Activated T-cell treated with anti-CD3 and anti-CD28 coated beads, Interleukin-2, amount 50 U/mL, for 72 hours (primary cell): Measurements from ENCODE around the gene MAPK14. TPM values are rescaled to one million over a fixed set of nuclear protein-coding genes. Genes with fewer than 3 reads are reported as not detected.
"Not testable (repeated sequence)": the region's sequence is repeated elsewhere in the genome, so short reads cannot be mapped to it uniquely, and the experiment has no call there.

Experiments
- ATAC-seq, 2 donors: fragments of 150-1000 bp; cut with Tn5 transposase; replicated peaks in 1 of 2; 2 replicates each; pipeline ENCODE4 v1.10.0; 2021; ENCODE audit warnings: moderate library complexity in 2 of 2, mild to moderate bottlenecking in 1 of 2
- DNase-seq, 2 donors: peaks; one replicate each; pipeline ENCODE4 v3.0.0; 2021 to 2022; ENCODE audit warnings: mixed read lengths in 1 of 2
- H3K27ac Mint-ChIP-seq: one replicate; pipeline ENCODE4 v1.8.0; 2022; ENCODE audit warnings: mild to moderate bottlenecking, moderate library complexity, mixed read lengths
- H3K27me3 Mint-ChIP-seq: one replicate; pipeline ENCODE4 v1.8.0; 2022; ENCODE audit warnings: low read depth, mixed read lengths
- H3K36me3 Mint-ChIP-seq, 2 donors: one replicate each; pipeline ENCODE4 v1.8.0; 2022; ENCODE audit warnings: mixed read lengths in 2 of 2, mild to moderate bottlenecking in 1 of 2; ENCODE audit not compliant: insufficient read depth in 2 of 2
- H3K4me1 Mint-ChIP-seq: one replicate; pipeline ENCODE4 v1.8.0; 2022; ENCODE audit warnings: low read depth, mixed read lengths
- H3K4me3 Mint-ChIP-seq, 2 donors: one replicate each; pipeline ENCODE4 v1.8.0; 2022; ENCODE audit warnings: mild to moderate bottlenecking in 2 of 2, mixed read lengths in 2 of 2, moderate library complexity in 2 of 2
- H3K9me3 Mint-ChIP-seq, 2 donors: one replicate each; pipeline ENCODE4 v1.8.0; 2022; ENCODE audit warnings: mixed read lengths in 2 of 2
- total RNA-seq, 2 donors: library from RNA; stranded (reverse); gene quantifications; one replicate each; pipeline ENCODE4 v1.2.3, GENCODE V29; 2022

The MAPK14 gene
- total RNA-seq, 2 donors from 2014 or later: 53.0 to 63.4 TPM

GRCh38 chr6:36025932-36026327, 1.7 kb upstream of the MAPK14 start:
- Mint-ChIP-seq H3K27me3 (peaks cover 24% of the 10 kb centered on the region), H3K9me3 (no peaks in the 10 kb centered on the region), H3K27ac (no peak overlapping the region), H3K4me1 (peaks cover 32% of the 10 kb centered on the region), H3K36me3 (peaks cover 3 to 5% of the 10 kb centered on the region in 2 donors), H3K4me3 (no peak overlapping the region)
- DNase-seq (no peak), ATAC-seq (no peak)

GRCh38 chr6:36028088-36028876, 674 bp downstream of the MAPK14 start:
- DNase-seq: peak; percentile 39 to 58
- ATAC-seq: peak; percentile 31 to 43
- Mint-ChIP-seq H3K9me3 (no peaks in the 10 kb centered on the region), H3K4me3 (peak overlapping the region; percentile 91 to 99), H3K27ac (peak overlapping the region; percentile 97), H3K27me3 (peaks cover 24% of the 10 kb centered on the region), H3K4me1 (peaks cover 53% of the 10 kb centered on the region), H3K36me3 (peaks cover 3 to 7% of the 10 kb centered on the region in 2 donors)

- peak; percentile 82 to 85 for DNase-seq
Observed at GRCh38 chr6:36028877-36029324, 1.3 kb downstream of the MAPK14 start.

GRCh38 chr6:36029464-36029863, 1.9 kb downstream of the MAPK14 start:
- peaks cover 3 to 7% of the 10 kb centered on the region in 2 donors for H3K36me3 Mint-ChIP-seq
- DNase-seq (no peak), ATAC-seq (no peak)
- H3K27me3 Mint-ChIP-seq: peaks cover 15% of the 10 kb centered on the region
- H3K4me3 Mint-ChIP-seq: peak overlapping the region; percentile 91 to 99
- H3K27ac Mint-ChIP-seq: peak overlapping the region; percentile 97
- H3K9me3 Mint-ChIP-seq: no peaks in the 10 kb centered on the region
- H3K4me1 Mint-ChIP-seq: peaks cover 58% of the 10 kb centered on the region

More at GRCh38 chr6:36028877-36029324, 1.3 kb downstream of the MAPK14 start:
- peak; percentile 66 to 67 for ATAC-seq
- Mint-ChIP-seq H3K4me1 (peaks cover 56% of the 10 kb centered on the region), H3K27ac (peak overlapping the region; percentile 97), H3K4me3 (peak overlapping the region; percentile 91 to 99), H3K27me3 (peaks cover 18% of the 10 kb centered on the region), H3K36me3 (peaks cover 3 to 7% of the 10 kb centered on the region in 2 donors), H3K9me3 (no peaks in the 10 kb centered on the region)

GRCh38 chr6:36032261-36032660, 4.7 kb downstream of the MAPK14 start:
- H3K4me3 Mint-ChIP-seq: peak overlapping the region; percentile 15 to 27
- no peaks in the 10 kb centered on the region for H3K9me3 Mint-ChIP-seq
- peaks cover 5 to 14% of the 10 kb centered on the region in 2 donors for H3K36me3 Mint-ChIP-seq
- H3K27ac Mint-ChIP-seq: no peak overlapping the region
- no peak for DNase-seq
- no peak for ATAC-seq
- peaks cover 72% of the 10 kb centered on the region for H3K4me1 Mint-ChIP-seq
- H3K27me3 Mint-ChIP-seq: no peaks in the 10 kb centered on the region

GRCh38 chr6:36033144-36033543, 5.5 kb downstream of the MAPK14 start:
- not testable (repeated sequence) for DNase-seq, H3K27ac Mint-ChIP-seq, H3K9me3 Mint-ChIP-seq, ATAC-seq, H3K27me3 Mint-ChIP-seq
- H3K36me3 Mint-ChIP-seq: peaks cover 5 to 14% of the 10 kb centered on the region in 2 donors
- peak overlapping the region in 1 of 2 donors; percentile 29 for H3K4me3 Mint-ChIP-seq
- peaks cover 78% of the 10 kb centered on the region for H3K4me1 Mint-ChIP-seq

GRCh38 chr6:36033935-36034334, 6.3 kb downstream of the MAPK14 start:
- no peaks in the 10 kb centered on the region for H3K9me3 Mint-ChIP-seq
- H3K4me3 Mint-ChIP-seq: peak overlapping the region; percentile 29 to 52
- no peak overlapping the region for H3K27ac Mint-ChIP-seq
- DNase-seq (peak; percentile 41 to 71), ATAC-seq (peak; percentile 82 to 92)
- H3K36me3 Mint-ChIP-seq: peaks cover 2 to 11% of the 10 kb centered on the region in 2 donors
- H3K27me3 Mint-ChIP-seq: no peaks in the 10 kb centered on the region
- peaks cover 84% of the 10 kb centered on the region for H3K4me1 Mint-ChIP-seq

DNA sequence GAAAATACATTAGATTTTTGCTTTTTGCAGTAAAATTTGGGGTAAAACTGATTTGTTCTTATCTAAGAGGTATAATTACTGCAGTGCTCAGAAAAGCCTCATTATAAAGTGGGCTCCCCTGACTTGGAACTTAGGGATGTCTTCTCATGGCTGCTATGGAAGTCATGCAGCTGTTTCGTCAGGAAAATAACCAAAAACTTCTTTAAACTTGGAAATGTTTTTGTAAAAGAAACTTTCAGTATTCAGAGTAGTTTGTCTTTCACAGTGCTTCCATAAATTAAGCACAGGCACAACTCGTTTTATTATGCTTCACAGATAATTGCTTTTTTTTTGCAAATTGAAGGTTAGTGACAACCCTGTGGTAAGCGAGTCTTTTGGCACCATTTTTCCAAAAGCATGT, 6.8 kb downstream of the MAPK14 start:
- Mint-ChIP-seq H3K9me3 (no peaks in the 10 kb centered on the region), H3K36me3 (peaks cover 2 to 9% of the 10 kb centered on the region in 2 donors), H3K27ac (no peak overlapping the region), H3K4me1 (peaks cover 84% of the 10 kb centered on the region), H3K27me3 (no peaks in the 10 kb centered on the region), H3K4me3 (peak overlapping the region in 1 of 2 donors; percentile 52)
- no peak for ATAC-seq
- no peak for DNase-seq

GRCh38 chr6:36035225-36035624, 7.6 kb downstream of the MAPK14 start:
- peak in 1 of 2 donors; percentile 50 for ATAC-seq
- no peaks in the 10 kb centered on the region for H3K27me3 Mint-ChIP-seq
- no peaks in the 10 kb centered on the region for H3K9me3 Mint-ChIP-seq
- H3K36me3 Mint-ChIP-seq: peaks cover 2 to 9% of the 10 kb centered on the region in 2 donors
- peaks cover 76% of the 10 kb centered on the region for H3K4me1 Mint-ChIP-seq
- H3K4me3 Mint-ChIP-seq: peak overlapping the region; percentile 42 to 71
- DNase-seq: no peak
- peak overlapping the region; percentile 17 for H3K27ac Mint-ChIP-seq

DNA sequence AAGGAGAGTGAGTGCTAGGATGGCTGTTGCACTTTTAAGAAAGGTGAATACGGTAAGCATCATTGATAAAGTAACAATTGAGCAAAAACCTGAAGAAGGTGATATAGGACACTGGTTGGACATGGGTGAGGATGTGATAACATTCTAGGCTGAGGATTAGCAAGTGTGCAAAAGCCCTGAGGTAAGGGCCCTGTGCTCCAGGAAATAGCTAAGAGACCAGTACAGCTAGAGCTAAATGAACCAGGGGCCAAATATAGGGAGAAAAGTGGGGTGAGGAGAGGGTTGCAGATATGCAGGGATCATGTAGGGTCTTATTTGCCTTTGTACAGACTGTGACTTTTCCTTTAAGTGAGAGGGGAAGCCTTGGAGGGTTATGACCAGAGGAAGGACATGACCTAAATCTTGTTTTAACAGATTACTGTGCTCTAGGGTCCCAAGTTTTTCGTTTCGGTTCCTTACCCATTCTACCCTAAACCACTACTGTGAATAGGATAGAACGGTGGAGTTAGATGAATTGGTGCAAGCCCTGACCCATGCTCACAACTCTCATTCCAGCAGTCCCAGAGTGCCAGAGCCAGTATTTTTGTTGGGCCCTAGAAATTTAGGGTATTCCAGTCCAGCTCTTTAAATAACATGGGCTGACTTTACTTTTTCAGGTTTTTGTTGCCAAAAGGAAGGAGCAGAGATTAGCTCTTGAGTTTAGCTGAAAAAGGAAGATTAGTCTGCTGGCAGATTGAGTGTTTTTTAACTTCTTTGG, 10.7 kb downstream of the MAPK14 start:
- Mint-ChIP-seq H3K4me3 (no peak overlapping the region), H3K9me3 (no peaks in the 10 kb centered on the region), H3K27me3 (no peaks in the 10 kb centered on the region), H3K36me3 (peaks cover 2 to 7% of the 10 kb centered on the region in 2 donors), H3K4me1 (peaks cover 59% of the 10 kb centered on the region), H3K27ac (peak overlapping the region; percentile 15)
- ATAC-seq (no peak), DNase-seq (no peak)

GRCh38 chr6:36039112-36039511, 11.5 kb downstream of the MAPK14 start:
- no peak for DNase-seq
- no peaks in the 10 kb centered on the region for H3K9me3 Mint-ChIP-seq
- peaks cover 51% of the 10 kb centered on the region for H3K4me1 Mint-ChIP-seq
- H3K36me3 Mint-ChIP-seq: peaks cover 2 to 7% of the 10 kb centered on the region in 2 donors
- H3K27me3 Mint-ChIP-seq: no peaks in the 10 kb centered on the region
- peak overlapping the region; percentile 80 for H3K27ac Mint-ChIP-seq
- H3K4me3 Mint-ChIP-seq: no peak overlapping the region
- no peak for ATAC-seq

DNA sequence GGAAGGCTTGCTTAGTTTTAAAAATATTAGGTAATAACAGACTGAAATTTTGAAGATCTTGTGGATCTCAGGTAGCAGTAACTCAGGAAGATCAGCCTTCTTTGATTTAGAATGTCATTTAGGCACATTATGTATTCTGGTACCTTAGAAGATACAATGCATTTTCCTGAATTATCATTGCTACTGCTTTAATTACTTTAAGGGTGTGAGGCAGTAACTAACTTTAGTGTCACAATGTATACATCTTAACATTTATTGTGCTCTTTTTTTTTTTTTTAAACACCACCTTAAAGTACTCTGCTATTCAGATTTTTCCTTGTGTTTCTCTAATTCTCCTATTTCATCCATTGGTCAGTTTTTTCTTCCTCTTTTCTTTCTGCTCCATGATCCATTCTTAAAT, 13.3 kb downstream of the MAPK14 start:
- ATAC-seq (no peak), DNase-seq (no peak)
- peaks cover 35% of the 10 kb centered on the region for H3K4me1 Mint-ChIP-seq
- H3K27ac Mint-ChIP-seq: peak overlapping the region; percentile 61
- H3K9me3 Mint-ChIP-seq: no peaks in the 10 kb centered on the region
- no peaks in the 10 kb centered on the region for H3K27me3 Mint-ChIP-seq
- H3K4me3 Mint-ChIP-seq: no peak overlapping the region
- H3K36me3 Mint-ChIP-seq: peaks cover 0 to 5% of the 10 kb centered on the region in 2 donors

GRCh38 chr6:36042618-36043260, 15.1 kb downstream of the MAPK14 start:
- no peak overlapping the region for H3K4me3 Mint-ChIP-seq
- peaks cover 0 to 1% of the 10 kb centered on the region in 2 donors for H3K36me3 Mint-ChIP-seq
- no peak overlapping the region for H3K27ac Mint-ChIP-seq
- ATAC-seq: no peak
- peaks cover 28% of the 10 kb centered on the region for H3K4me1 Mint-ChIP-seq
- H3K9me3 Mint-ChIP-seq: no peaks in the 10 kb centered on the region
- no peaks in the 10 kb centered on the region for H3K27me3 Mint-ChIP-seq
- no peak for DNase-seq
